ENCODE measurements around the gene MAD1L1.
"Not testable (repeated sequence)": the region's sequence is repeated elsewhere in the genome, so short reads cannot be mapped to it uniquely, and the experiment has no call there.

Gene MAD1L1

DNA sequence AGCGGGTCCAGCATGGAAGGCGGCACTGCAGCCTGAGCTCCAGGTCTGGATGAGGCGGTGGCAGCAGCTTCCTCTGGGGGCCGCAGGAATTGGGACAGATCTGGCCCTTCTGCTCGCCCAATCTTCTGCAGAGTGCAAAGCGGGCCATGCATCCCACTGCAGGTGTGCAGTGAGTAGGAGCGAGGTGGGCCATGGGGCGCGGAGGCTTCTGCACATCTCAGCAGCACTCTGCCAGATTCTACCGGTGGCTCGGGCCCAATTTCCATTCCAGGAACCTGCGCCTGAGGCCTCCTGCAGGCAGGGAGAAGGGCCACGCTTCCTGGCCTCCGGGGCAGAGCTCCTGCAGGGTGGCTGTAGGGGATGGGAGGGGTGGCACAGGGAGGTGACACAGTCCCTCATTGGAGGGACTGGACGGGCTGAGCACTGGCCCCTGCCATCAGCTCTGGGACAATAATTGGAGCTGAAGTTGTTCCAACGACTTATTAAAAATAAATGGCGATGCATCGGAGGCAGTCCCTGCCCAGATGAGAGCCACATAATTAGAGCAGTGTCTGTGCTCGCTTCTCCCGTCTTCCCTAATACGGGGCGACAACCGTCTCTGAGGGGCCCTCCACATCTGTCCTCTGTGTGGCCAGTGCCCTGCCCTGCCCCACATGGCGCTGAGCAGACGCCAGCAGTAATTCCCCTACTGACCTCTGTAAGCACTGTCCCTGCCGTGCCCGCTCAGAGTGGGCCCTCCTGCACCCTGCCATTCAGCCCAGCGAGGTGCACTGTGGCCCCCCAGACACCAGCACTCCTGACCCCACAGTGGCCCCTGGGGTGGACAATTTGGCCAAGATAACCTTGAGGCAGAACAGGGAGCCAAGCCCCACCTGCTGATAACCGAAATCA is 365.1 kb downstream of the MAD1L1 start:
- DNase-seq: no peak

DNA sequence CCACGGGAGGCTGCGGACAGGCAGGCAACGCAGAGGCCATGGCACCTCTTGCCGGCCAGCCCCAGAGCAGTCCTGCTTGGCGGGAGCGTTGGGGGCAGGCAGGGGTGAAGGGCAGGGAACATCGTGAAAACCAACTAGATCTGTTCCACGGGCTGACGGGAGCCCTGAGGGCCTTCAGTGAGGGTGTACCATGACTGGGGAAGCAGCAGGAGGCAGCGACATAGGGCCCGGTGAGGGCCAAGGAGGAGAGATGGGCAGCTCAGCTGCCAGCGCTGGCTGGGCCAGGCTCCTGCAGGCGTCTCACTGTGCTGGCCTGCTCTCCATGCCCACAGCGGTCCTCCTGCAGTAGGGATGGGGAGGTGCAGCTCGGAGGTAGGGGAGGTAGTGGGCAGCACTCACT is 366.1 kb downstream of the MAD1L1 start:
- DNase-seq: no peak

DNA sequence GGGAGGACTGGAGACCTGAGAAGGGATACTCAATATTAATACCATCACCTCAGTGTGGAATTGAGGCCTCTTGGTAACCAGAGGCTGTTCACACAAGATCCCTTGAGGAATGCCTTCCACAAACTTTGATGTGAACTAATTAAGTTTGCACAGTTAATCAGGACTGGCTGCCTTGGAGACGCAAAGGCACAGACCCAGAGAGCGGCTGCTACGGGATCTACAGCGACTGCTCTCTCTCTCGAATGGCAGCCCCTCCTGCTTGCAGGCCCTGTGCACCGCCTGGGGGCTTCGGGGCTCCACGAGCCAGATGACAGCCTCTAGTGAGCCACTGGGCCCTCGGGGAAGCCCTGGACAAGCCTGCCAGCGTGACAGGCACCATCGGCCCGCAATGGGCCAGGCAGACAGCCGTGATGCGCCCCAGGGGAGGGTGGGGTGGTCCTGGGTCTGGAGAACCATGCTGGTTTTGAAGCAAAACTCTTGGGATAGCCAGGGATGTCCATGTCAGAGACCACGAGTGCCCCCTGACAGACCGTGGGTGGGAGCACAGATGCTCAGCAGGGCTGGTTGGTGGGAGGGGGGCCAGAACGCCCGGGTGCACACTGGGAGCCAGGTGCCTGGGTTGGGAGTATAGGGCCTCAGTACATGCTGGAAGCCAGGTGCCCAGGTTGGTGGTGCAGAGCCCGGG is 367.0 kb downstream of the MAD1L1 start:
- DNase-seq: no peak

DNA sequence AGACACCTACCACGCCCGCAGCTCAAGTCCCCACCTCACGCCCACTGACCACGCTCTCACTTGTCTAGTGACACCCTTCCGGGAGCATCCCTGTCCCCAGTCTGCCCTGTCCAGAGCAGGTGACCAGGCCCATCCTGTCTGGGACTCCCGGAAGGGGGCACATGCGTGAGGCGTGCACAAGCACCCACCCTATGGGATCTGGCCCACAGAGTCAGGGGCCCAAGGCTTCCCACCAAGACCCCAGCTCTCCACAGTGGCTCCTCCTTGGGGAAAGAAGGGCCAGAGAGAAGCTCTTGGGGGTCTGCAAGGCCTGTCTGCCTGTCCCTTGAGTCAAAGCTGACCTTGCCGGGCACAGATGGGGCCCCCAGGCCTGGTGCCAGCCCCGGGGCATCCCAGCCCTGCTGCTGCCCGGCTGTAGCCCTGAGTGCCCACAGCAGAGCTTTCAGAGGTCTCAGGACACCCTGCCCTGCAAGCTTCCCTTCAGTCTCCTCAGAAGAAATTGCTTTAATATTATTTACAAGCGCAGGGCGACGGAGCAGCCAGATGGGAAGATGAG is 367.7 kb downstream of the MAD1L1 start:
- DNase-seq: no peak

DNA sequence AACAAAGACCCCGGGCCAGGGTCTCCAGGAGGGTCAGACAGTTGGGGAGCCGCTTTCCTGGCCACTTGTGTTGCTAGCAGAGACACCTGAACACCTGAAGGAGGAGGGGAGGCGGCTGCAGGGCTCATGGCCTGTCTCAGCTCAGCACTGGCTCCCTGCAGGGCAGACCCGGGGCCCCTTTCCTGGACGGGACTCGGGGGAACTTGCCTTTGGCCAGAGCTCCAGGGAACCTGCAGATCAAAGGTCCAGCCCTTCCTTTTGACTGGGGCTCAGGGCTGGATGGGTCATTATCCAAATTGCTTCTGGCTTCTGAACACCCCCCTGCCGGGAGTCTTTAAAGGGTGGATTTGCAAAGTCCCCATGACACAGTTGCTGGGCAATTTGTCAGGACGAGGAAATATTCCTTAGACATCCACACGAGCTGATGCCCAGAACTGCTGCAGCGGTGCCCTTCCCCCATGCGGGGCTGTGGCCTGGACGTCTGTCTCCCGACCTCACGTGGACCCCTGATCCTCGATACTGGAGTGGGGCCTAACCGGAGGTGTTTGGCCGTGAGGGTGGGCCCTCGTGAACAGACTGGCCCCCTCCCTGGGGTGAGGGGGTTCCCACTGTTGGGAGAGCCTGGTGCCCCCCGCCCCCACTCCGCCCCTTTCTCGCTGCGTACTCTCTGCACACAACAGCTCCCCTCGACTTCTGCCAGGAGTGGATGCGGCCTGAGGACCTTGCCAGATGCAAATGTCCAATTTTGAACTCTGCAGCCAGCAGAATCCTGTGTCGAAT is 368.4 kb downstream of the MAD1L1 start:
- DNase-seq: no peak

DNA sequence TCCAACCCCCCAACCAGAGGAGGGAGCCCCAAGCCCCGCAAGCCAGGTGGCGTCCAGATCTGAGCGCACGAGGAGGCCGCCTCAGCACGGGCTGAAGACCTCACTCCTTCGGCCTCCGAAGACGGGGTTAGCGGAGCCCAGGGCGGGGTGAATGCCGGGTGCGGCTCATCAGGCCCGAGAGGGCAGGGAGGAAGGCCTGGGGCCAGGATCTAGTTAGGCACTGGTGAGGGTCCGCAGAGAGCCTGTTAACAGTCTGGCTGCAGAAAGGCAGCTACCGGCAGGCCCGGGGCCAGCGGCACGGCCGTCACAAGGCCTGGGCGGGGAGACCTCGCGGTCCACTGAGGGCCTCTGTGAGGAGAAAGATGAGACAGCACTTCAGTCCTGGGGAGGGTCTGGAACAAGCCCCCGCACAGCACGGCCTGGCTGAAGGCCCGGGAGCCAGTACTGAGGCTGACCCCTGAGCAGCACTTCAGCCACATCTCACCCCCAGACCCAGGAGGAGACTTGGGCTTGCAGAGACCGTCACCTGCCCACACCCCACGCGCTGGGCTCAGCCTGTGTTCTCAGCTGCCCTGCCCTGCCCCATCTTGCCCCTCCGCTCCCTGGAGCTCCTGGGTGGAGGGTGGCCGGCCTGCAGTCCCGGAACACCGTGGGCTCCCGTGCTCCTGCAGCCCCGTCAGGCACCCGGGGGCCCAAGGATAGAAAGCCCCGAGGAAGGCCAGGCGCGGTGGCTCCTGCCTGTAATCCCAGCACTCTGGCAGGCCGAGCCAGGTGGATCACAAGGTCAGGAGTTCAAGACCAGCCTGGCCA is 369.4 kb downstream of the MAD1L1 start:
- DNase-seq: no peak

DNA sequence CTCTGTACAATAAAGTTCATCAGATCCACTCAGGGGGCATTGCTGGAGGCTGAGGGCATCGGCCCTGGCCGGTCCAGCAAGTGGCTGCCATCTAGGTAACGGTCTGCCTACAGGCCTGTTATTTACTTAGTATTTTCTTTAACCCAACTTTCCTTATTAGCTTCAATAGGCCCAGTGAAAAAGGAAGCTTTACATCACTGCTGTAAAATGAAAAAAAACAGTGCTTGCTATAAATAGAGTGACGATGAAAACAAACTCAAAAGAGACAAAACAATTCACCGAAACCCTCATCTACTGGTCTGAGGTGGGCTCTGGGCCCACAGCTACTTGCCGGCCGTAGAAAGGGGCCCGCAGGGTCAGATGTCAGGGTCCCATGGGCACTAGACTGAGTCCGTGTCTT is 370.2 kb downstream of the MAD1L1 start:
- DNase-seq: no peak

DNA sequence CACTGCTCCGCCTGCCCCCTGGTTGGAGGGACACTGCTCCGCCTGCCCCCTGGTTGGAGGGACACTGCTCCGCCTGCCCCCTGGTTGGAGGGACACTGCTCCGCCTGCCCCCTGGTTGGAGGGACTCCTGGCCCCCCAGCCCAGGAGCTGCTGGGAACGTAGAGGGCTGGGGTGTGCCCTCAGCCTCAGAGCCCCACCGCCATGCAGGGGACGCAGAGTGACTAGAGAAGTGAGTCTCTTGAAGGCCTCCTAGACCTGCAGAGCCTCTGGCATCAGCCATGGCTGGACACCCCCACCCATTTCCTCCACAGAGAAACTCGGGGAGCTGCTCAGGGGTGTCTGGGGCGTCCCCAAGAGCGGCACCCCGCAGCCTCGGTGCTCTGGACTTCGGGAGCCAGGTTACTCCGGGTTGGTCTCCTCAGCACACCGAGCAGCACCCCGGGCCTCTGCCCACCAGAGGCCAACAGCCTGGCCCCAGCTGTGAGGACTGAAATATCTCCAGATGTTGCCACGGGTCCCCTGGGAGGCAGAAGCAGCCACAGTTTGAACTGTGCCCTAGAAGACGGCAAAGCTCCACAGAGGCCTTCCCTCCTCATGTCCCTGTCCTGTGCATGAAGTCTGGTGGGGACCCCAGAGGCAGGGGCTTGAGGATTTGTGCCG is 370.8 kb downstream of the MAD1L1 start:
- no peak for DNase-seq

DNA sequence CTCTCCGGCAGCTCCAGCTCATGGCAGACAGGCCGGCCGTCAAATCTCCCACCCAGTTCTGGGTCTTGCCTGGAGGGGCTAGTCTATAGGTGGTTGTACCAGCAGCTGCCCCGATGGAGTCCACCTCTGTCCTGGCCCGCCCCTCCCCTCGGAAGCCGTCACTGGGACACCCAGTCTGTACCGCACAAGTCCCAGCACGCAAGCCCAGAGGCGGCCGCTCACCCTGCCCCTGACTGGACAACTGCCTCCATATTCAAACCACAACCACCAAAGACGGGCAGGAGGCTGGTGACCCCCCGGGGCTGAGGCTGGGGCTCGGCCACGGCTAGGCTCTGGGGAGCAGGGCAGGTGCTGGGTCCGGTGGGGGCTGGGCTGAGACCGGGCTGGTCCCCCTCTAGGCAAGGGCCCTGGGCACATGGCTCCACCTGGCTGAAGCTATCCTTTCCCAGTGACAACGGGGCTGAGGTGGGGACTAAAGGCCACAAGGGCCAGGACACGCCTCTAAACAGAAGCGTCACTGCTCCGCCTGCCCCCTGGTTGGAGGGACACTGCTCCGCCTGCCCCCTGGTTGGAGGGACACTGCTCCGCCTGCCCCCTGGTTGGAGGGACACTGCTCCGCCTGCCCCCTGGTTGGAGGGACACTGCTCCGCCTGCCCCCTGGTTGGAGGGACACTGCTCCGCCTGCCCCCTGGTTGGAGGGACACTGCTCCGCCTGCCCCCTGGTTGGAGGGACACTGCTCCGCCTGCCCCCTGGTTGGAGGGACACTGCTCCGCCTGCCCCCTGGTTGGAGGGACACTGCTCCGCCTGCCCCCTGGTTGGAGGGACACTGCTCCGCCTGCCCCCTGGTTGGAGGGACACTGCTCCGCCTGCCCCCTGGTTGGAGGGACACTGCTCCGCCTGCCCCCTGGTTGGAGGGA is 371.6 kb downstream of the MAD1L1 start:
- DNase-seq: not testable (repeated sequence)

DNA sequence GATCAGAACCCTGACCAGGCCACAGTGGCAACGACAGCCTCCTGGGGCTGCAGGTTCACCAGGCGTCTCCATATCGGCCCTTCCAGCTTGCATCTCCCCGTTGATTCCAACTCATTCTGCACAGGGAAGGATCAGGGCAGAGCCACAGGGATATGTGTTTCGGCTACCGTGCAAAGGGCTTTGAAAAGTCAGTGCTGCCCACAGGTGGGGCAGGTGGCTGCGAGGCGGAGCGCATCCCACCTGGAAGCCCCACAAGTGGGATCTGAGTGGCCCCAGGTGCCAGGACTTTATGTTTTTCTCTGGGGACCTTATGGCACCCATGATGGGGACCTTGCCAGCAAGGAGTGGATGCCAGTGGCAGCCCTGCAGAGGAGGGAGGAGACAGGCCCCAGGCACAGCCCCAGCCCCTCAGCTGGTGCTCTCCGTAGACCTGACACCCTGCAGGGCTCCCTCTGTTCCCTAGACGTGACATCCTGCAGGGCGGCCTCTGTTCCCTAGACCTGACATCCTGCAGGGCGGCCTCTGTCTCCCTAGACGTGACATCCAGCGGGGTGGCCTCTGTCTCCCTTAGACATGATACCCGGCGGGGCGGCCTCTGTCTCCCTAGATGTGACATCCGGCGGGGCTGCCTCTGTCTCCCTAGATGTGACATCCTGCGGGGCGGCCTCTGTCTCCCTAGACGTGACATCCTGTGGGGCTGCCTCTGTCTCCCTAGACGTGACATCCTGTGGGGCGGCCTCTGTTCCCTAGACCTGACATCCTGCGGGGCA is 373.3 kb downstream of the MAD1L1 start:
- no peak for DNase-seq

DNA sequence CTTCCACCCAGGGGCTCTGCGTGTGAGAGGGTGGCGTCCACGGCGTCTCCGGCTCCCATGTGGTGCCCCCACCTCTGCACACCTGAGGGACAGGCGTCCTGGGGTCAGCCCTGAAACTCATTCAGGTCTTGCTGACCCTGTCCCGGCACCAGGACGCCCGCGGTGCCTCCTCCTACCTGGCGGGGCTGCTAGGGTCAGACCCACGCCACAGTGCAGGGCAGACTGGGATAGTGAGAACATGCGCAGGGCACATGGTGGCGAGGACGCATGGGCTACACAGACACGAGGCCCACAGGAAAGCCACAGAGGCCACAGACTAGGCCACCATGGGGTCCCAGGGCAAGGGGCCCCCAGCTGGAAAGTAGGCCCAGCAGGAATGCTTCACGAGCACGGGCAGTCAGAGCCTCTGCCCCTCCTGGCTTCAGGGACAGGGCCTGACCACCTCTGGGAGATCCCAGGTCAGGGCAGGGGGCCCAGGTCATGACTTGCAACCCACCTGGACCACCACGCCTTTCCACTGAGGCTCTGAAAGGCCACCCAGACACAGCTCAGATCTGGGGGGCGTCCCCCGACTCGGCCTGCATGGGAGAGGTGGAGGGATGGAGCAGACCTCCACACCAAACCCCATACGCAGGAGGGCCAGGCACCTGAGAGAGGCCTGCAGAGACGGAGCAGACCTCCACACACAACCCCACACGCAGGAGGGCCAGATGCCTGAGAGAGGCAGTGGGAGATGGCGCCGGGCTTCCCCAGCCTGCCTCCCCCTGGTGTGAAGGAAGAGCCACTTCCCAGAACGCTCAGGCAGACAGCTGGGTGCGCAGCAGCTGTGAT is 374.1 kb downstream of the MAD1L1 start:
- DNase-seq: no peak

DNA sequence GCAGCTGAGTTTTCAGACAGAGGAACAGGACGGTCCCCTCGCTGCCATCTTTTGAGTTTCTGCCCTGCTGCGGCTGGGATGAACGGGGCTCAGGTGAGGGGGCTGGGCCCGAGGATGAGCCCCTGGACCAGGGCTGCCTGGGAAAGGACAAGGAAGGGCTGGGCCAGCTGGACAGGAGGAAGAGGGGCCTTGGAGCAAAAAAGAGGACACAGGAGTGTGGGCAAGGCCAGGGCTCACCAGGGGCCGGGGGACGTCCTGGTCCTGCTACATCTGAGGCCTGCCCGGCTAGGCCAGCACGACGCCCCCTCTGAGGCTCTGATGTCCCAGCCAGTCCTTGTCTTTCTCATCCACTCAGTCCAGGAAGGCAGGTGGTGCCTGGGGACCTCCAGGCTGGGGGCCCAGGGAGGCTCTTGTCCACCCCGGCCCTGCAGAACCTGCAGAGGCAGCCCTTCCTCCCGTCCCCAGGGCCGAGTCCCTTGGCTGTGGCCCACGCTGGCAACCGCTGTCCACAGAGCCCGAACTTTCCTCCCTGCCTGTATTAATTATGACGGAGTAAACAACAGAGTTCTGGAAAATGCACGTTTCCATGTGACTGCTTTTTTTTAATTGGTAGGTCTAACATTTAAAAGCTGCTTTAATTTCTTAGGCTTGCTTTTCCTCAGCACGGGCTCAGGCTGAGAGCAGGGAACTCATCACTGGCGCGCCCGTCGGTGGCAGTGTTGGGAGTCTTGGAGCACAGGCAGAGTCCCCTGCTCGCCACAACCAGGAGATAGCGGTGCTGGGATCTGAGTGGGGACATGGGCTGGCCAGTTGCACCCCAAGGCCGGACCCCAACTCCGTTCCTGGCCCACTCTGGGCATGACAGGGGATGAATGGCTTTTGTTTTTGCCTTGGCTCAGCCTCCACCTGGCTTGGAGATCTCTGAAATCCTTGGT is 375.0 kb downstream of the MAD1L1 start:
- no peak for DNase-seq

DNA sequence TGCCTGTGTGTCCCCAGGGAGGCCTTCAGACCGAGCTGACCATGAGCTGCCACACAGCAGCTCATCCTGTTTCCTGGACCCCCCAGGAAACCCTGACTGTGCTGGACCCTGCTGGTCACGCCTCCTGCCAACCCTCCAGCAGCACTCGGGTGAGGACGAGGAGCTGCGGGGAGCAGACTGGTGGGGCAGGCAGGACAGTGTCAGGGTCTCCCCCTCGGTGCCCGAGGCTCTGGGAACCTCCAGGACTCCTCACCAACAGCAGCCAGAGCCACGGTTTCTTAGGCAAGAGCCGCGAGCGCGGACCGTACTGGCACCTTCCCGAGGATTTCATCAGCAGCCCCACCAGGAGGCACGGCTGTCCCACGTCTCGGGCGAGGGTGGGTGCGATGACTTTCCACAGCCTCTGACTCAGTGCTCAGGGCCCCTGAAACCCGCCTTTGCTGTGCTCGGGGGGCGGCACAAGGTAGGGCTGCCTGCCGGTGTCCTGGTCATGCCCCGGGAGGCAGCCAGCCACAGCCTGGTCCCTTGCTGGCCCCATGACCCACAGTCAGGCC is 375.8 kb downstream of the MAD1L1 start:
- DNase-seq: no peak

DNA sequence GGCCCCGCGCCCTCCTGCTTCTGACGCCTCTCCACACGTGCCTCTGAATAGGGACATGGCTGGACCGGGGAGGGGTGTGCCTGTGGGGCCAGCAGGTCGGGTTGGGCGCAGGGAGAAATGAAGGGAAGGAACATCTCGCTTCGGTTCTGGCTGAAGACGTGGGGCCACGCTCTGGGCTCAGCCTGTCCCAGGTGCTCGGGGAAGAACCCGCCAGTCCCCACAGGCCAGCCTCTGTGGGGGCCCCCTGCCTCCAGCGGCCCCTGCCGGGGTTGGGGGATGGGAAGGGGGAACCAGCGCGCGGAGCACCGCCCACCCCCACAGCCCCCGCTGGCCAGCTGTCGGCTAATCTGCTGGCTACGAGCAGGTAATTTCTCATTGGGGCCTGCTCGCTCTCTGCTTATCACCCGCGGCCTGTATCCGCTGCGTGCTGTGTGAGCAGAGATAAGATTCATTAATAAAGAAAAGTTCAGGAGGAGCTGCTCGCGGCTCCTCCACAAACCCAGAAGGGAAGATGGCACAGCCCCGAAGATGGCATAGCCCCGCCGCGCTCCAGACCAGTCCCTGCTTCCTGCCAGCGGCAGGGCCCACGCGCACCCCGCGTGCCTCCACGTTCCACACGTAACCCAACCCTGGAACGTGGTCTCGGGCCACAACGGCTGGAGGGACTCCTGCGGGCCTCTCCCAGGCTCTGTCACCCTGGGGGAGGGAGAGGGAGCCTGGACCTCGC is 376.4 kb downstream of the MAD1L1 start:
- DNase-seq: no peak

DNA sequence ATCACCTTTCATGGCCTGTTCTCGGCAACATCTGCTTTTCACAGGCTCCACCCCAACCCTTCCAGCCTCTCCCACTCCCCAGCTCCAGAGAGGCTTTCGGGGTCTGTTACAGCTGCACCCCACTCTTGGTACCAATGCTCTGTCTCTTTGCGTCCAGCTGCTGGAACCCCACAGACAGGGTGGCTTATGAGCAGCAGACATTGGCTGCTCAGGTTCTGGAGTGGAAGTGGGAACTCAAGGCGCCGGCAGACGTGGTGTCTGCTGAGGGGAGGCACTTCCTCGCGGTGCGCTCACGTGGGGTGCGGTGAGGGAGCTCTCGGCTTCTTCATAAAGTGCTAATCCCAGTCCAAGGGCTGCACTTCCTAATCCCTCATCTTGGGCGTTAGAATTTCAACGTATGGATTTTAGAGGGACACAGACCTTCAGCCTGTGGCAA is 377.0 kb downstream of the MAD1L1 start:
- DNase-seq: no peak

DNA sequence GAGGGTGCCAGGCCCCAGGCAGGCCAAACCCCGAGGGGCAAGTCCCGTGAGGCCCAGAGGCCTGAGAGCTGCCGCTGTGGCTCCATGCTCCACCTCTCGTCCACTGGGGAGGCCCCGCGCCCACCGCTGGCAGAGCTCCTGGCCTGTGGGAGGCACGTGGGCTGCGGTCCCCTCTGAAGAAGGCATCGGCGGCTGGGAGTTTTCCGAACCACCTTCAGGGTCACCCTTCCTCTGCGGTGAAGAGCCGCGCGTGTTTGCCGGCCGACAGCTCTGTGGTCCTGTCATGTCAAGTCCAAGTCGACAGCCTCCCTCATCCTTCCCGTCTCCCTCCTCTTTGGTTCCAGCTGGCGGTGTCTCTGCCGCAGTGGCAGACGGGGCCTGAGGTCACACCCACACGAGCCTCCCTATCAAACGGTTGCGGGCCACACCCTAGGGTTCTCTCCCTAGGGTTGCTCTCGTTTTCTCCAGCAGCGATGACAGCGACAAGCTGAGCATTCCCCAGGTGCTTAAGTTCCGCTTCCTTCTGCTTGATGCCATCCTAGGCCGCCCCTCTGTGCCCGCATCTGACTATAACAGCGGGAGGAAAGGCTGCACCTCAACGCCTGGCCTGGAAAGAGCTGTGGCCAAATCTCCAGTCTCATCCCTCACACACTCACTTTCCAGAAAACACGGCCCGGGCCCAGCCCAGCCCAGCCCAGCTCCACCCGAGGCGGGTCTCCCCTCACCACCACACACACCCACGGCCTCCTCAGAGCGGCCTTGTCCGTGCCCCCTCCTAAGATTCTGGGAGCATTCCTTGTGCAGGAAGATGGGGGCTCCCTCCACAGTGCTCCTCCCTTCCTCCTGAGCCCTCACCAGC is 377.6 kb downstream of the MAD1L1 start:
- no peak for DNase-seq

Data from stimulated activated CD4-positive, alpha-beta T cell treated with anti-CD3 and anti-CD28 coated beads, Interleukin-2, amount 100 ng/mL, for 48 hours (primary cell).